GM18517 (cell line): ENCODE data around the gene JMJD7.

Experiments used
- ATAC-seq: cut with Tn5 transposase; IDR thresholded peaks from one replicate; pipeline ENCODE4 v1.9.1; 2021; ENCODE audit warnings: mild to moderate bottlenecking, moderate library complexity; ENCODE audit not compliant: unreplicated experiment

JMJD7 gene

GRCh38 chr15:41879321-41879845 lies 51.5 kb downstream of the JMJD7 start:
- no peak for ATAC-seq

GRCh38 chr15:41880156-41880877 lies 52.4 kb downstream of the JMJD7 start:
- ATAC-seq: no peak

- ATAC-seq: no peak
These were observed 53.2 kb downstream of the JMJD7 start for GRCh38 chr15:41881086-41881485.

GRCh38 chr15:41881550-41881919 lies 53.6 kb downstream of the JMJD7 start:
- no peak for ATAC-seq

- no peak for ATAC-seq
These were observed 54.2 kb downstream of the JMJD7 start for GRCh38 chr15:41881920-41882688.

- no peak for ATAC-seq
These were observed 55.0 kb downstream of the JMJD7 start for GRCh38 chr15:41882689-41883483.

GRCh38 chr15:41883484-41883825 lies 55.6 kb downstream of the JMJD7 start:
- ATAC-seq: no peak

- no peak for ATAC-seq
These were observed 56.6 kb downstream of the JMJD7 start for GRCh38 chr15:41884458-41884857.

- ATAC-seq: no peak
These were observed 57.4 kb downstream of the JMJD7 start for GRCh38 chr15:41885321-41885720.

- no peak for ATAC-seq
These were observed 57.9 kb downstream of the JMJD7 start for GRCh38 chr15:41885841-41886240.

GRCh38 chr15:41886741-41887140 lies 58.8 kb downstream of the JMJD7 start:
- no peak for ATAC-seq

GRCh38 chr15:41887161-41887560 lies 59.3 kb downstream of the JMJD7 start:
- ATAC-seq: no peak
